GM12878 (cell line): ENCODE results near the gene CUL4A. TPM values are rescaled to one million over a fixed set of nuclear protein-coding genes. Genes with fewer than 3 reads are reported as not detected.

Experiments used
- ATF3 ChIP-seq: IDR thresholded peaks from 2 replicates; pipeline ENCODE4 v1.6.1; 2011; ENCODE audit warnings: low read depth, mild to moderate bottlenecking, low read length, moderate library complexity, borderline replicate concordance; ENCODE audit errors: extremely low read depth
- CHD4 ChIP-seq: fragments of 200-600 bp; sonication (generic); IDR thresholded peaks from 2 replicates; pipeline ENCODE4 v1.6.1; 2016; ENCODE audit warnings: mild to moderate bottlenecking
- E4F1 ChIP-seq: fragments of 450-650 bp; IDR thresholded peaks from 2 replicates; pipeline ENCODE4 v1.6.1; 2018; ENCODE audit warnings: borderline replicate concordance, mild to moderate bottlenecking; ENCODE audit not compliant: partially characterized antibody
- FOXK2 ChIP-seq: fragments of 450-650 bp; IDR thresholded peaks from 2 replicates; pipeline ENCODE4 v1.6.1; 2017; ENCODE audit warnings: mild to moderate bottlenecking, moderate library complexity
- GATAD2B ChIP-seq: fragments of 450-650 bp; conservative IDR thresholded peaks from 2 replicates; pipeline ENCODE4 v1.6.1; 2017; ENCODE audit warnings: low read depth, mild to moderate bottlenecking, moderate library complexity
- IRF4 ChIP-seq: IDR thresholded peaks from 2 replicates; pipeline ENCODE4 v1.6.1; 2011; ENCODE audit warnings: low read depth, low read length
- KAT2A ChIP-seq: conservative IDR thresholded peaks from 2 replicates; pipeline ENCODE4 v1.6.1; 2011; ENCODE audit warnings: low read depth, low read length; ENCODE audit not compliant: control insufficient read depth
- KDM1A ChIP-seq: fragments of 200-600 bp; sonication (generic); IDR thresholded peaks from 2 replicates; pipeline ENCODE4 v1.6.1; 2016; ENCODE audit warnings: borderline replicate concordance
- LARP7 ChIP-seq: fragments of 450-650 bp; IDR thresholded peaks from 2 replicates; pipeline ENCODE4 v1.6.1; 2017; ENCODE audit warnings: mild to moderate bottlenecking
- MYB ChIP-seq: fragments of 150-350 bp; IDR thresholded peaks from 2 replicates; pipeline ENCODE4 v1.6.1; 2014; ENCODE audit warnings: mild to moderate bottlenecking, low read depth, low read length, borderline replicate concordance
- NFYB ChIP-seq: IDR thresholded peaks from 2 replicates; pipeline ENCODE4 v1.6.1; 2011; ENCODE audit warnings: low read depth, mild to moderate bottlenecking, low read length, improper control_type of control experiment, moderate library complexity; ENCODE audit not compliant: insufficient read depth
- RAD21 ChIP-seq: IDR thresholded peaks from 2 replicates; pipeline ENCODE4 v1.6.1; 2011; ENCODE audit warnings: mild to moderate bottlenecking, low read depth, low read length, moderate library complexity; ENCODE audit not compliant: insufficient read depth
- RAD51 ChIP-seq: fragments of 450-650 bp; IDR thresholded peaks from 2 replicates; pipeline ENCODE4 v1.6.1; 2016; ENCODE audit warnings: moderate library complexity, mild to moderate bottlenecking, inconsistent platforms
- RB1 ChIP-seq: fragments of 450-650 bp; formaldehyde crosslinking; IDR thresholded peaks from 2 replicates; pipeline ENCODE4 v1.6.1; 2017; ENCODE audit warnings: mild to moderate bottlenecking, borderline replicate concordance
- RBBP5 ChIP-seq: fragments of 200-600 bp; sonication (generic); conservative IDR thresholded peaks from 2 replicates; pipeline ENCODE4 v1.6.1; 2016
- SIX5 ChIP-seq: IDR thresholded peaks from 2 replicates; pipeline ENCODE4 v1.6.1; 2011; ENCODE audit warnings: mild to moderate bottlenecking, low read depth, low read length, moderate library complexity; ENCODE audit not compliant: severe bottlenecking
- SMAD5 ChIP-seq: IDR thresholded peaks from 2 replicates; pipeline ENCODE4 v1.6.1; 2016; ENCODE audit warnings: antibody characterized with exemption, low read depth
- SMARCA5 ChIP-seq: fragments of 450-650 bp; IDR thresholded peaks from 2 replicates; pipeline ENCODE4 v1.6.1; 2017; ENCODE audit warnings: mild to moderate bottlenecking
- SREBF1 ChIP-seq: IDR thresholded peaks from 2 replicates; pipeline ENCODE4 v1.6.1; 2012; ENCODE audit warnings: mild to moderate bottlenecking, low read length
- SUZ12 ChIP-seq: fragments of 200-600 bp; sonication (generic); IDR thresholded peaks from one replicate; pipeline ENCODE4 v1.6.1; 2018; ENCODE audit warnings: antibody characterized with exemption, mild to moderate bottlenecking; ENCODE audit not compliant: unreplicated experiment
- TARDBP ChIP-seq: IDR thresholded peaks from 2 replicates; pipeline ENCODE4 v1.6.1; 2016; ENCODE audit warnings: borderline replicate concordance
- WRNIP1 ChIP-seq: IDR thresholded peaks from 2 replicates; pipeline ENCODE4 v1.6.1; 2011; ENCODE audit warnings: low read depth, low read length, improper control_type of control experiment, borderline replicate concordance
- ZNF24 ChIP-seq: fragments of 450-650 bp; IDR thresholded peaks from 2 replicates; pipeline ENCODE4 v1.6.1; 2017; ENCODE audit warnings: antibody characterized with exemption, mild to moderate bottlenecking
- ZNF274 ChIP-seq: IDR thresholded peaks from one replicate; pipeline ENCODE4 v1.8.0; 2011; ENCODE audit not compliant: insufficient read length, insufficient read depth
- ZNF622 ChIP-seq: fragments of 450-650 bp; IDR thresholded peaks from 2 replicates; pipeline ENCODE4 v1.6.1; 2017; ENCODE audit warnings: mild to moderate bottlenecking, inconsistent platforms
- polyA plus RNA-seq, 11 experiments: library from polyadenylated mRNA; depleted of rRNA in 4 of 11; unstranded in 6 of 11; stranded (reverse) in 5 of 11; fragments of >200 nt; fragmentation: Nextera tagmentation in 4 of 11; fragmentation: Illumina TruSeq in 1 of 11; extraction: Ambion mirVana in 4 of 11; extraction: Trizol in 1 of 11; gene quantifications; 1 replicate in 1 of 11; 2 replicates in 10 of 11; pipeline versions ENCODE4 v1.2.1 to v1.2.3, GENCODE V29; 2011 to 2016; ENCODE audit warnings: inconsistent platforms in 2 of 11, missing spikeins in 2 of 11, low read depth in 1 of 11
- total RNA-seq, 4 experiments: library from RNA; depleted of rRNA in 3 of 4; stranded (reverse); fragments of >200 nt in 3 of 4; fragmentation: Illumina TruSeq in 1 of 4; extraction: Trizol in 1 of 4; gene quantifications; 2 replicates each; pipeline versions ENCODE4 v1.2.1 to v1.2.3, GENCODE V29; 2013 to 2021
- TF ChIP-seq, protein P1 (sequence below): IDR thresholded peaks from 2 replicates; pipeline ENCODE4 v1.6.1; 2011; ENCODE audit warnings: borderline replicate concordance, low read depth, mild to moderate bottlenecking, moderate library complexity, mixed read lengths, low read length; ENCODE audit not compliant: insufficient read depth; ENCODE audit errors: extremely low read length
- TF ChIP-seq, protein P2 (sequence below): IDR thresholded peaks from 2 replicates; pipeline ENCODE4 v1.6.1; 2012; ENCODE audit warnings: low read depth, low read length, improper control_type of control experiment

The CUL4A gene
- total and polyA plus RNA-seq, 10 of the 15 experiments (the other 5 are each of a cell fraction or from before 2014, with no cell fraction given): 19.7 to 74.3 (median 55.6) TPM

- TF ChIP-seq LARP7: peak; percentile 74; the same call in 1 of the 2 replicates
- no peak for TF ChIP-seq E4F1
- no peak for TF ChIP-seq RAD21
- no peak for TF ChIP-seq NFYB
- peak; percentile 92; the same call in 1 of the 2 replicates for TF ChIP-seq RB1
- TF ChIP-seq MYB: no peak
- TF ChIP-seq, protein P1, sequence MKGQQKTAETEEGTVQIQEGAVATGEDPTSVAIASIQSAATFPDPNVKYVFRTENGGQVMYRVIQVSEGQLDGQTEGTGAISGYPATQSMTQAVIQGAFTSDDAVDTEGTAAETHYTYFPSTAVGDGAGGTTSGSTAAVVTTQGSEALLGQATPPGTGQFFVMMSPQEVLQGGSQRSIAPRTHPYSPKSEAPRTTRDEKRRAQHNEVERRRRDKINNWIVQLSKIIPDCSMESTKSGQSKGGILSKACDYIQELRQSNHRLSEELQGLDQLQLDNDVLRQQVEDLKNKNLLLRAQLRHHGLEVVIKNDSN: peak; percentile 53
- no peak for TF ChIP-seq ZNF274
- no peak for TF ChIP-seq RAD51
- no peak for TF ChIP-seq SREBF1
- TF ChIP-seq FOXK2: no peak
- TF ChIP-seq TARDBP: peak; percentile 78; the same call in 1 of the 2 replicates
- no peak for TF ChIP-seq ATF3
- no peak for TF ChIP-seq CHD4
- no peak for TF ChIP-seq ZNF622
- no peak for TF ChIP-seq KAT2A
- 0 out of 2 replicates have a peak, but pooled peaks have one; percentile 48 for TF ChIP-seq SMAD5
- TF ChIP-seq RBBP5: no peak
- TF ChIP-seq ZNF24: peak; percentile 55; the same call in 1 of the 2 replicates
- TF ChIP-seq GATAD2B: peak; percentile 93
- TF ChIP-seq IRF4: 0 out of 2 replicates have a peak, but pooled peaks have one; percentile 43
- peak; percentile 80 for TF ChIP-seq SIX5
- no peak for TF ChIP-seq SUZ12
- TF ChIP-seq, protein P2, sequence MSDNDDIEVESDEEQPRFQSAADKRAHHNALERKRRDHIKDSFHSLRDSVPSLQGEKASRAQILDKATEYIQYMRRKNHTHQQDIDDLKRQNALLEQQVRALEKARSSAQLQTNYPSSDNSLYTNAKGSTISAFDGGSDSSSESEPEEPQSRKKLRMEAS: peak; percentile 71
- no peak for TF ChIP-seq KDM1A
- TF ChIP-seq WRNIP1: no peak
- peak; percentile 89 for TF ChIP-seq SMARCA5
Observed at GRCh38 chr13:113208421-113209335, 735 bp upstream of the CUL4A start, which contains the start of gene PCID2 (continued).
